Activated CD4-positive, alpha-beta memory T cell treated with anti-CD3 and anti-CD28 coated beads for 36 hours (primary cell): ENCODE measurements around the gene ZFX. TPM values are rescaled to one million over a fixed set of nuclear protein-coding genes. Genes with fewer than 3 reads are reported as not detected.

Source experiments
- CTCF ChIA-PET: fragments of 350-600 bp; sonication (Branson Sonifier 250); formaldehyde crosslinking; loops from one replicate; lab custom pipeline; 2021; ENCODE audit warnings: antibody characterized with exemption, inconsistent platforms; lab: Charles Lee
- POLR2A ChIA-PET: fragments of 350-600 bp; sonication (Branson Sonifier 250); formaldehyde crosslinking; loops from one replicate; lab custom pipeline; 2021; ENCODE audit warnings: antibody characterized with exemption; lab: Charles Lee
- DNase-seq: peaks from one replicate; pipeline ENCODE4 v3.0.0-alpha.2; 2020
- H3K27ac Mint-ChIP-seq: one replicate; pipeline ENCODE4 v1.8.0; 2021; ENCODE audit warnings: mixed read lengths
- H3K27me3 Mint-ChIP-seq: one replicate; pipeline ENCODE4 v1.8.0; 2021; ENCODE audit warnings: mixed read lengths
- H3K36me3 Mint-ChIP-seq: one replicate; pipeline ENCODE4 v1.8.0; 2021; ENCODE audit warnings: mixed read lengths
- H3K4me1 Mint-ChIP-seq: one replicate; pipeline ENCODE4 v1.8.0; 2021; ENCODE audit warnings: low read depth, mixed read lengths
- H3K4me3 Mint-ChIP-seq: one replicate; pipeline ENCODE4 v1.8.0; 2021; ENCODE audit warnings: mild to moderate bottlenecking, mixed read lengths
- H3K9me3 Mint-ChIP-seq: one replicate; pipeline ENCODE4 v1.8.0; 2021; ENCODE audit warnings: mixed read lengths
- intact Hi-C: fragments of 100-400 bp; cut with micrococcal nuclease; formaldehyde crosslinking; loops from one replicate; pipeline ENCODE4 v1.15.1; 2023
- total RNA-seq, 2 experiments: library from RNA; stranded (reverse); gene quantifications; one replicate each; pipeline ENCODE4 v1.2.3, GENCODE V29; 2021

The ZFX gene
- total RNA-seq, 2 experiments from 2014 or later = 31.1 to 35.5 TPM

GRCh38 chrX:24229400-24229879, 79.9 kb downstream of the ZFX start:
- intact Hi-C loops = no loop called here
- ChIA-PET POLR2A (no interaction called here), CTCF (no interaction called here)
- no peak overlapping the region for H3K4me3 Mint-ChIP-seq
- H3K4me1 Mint-ChIP-seq = peaks cover 6% of the 10 kb centered on the region
- no peak for DNase-seq
- no peaks in the 10 kb centered on the region for H3K36me3 Mint-ChIP-seq
- H3K27ac Mint-ChIP-seq = no peak overlapping the region
- no peaks in the 10 kb centered on the region for H3K27me3 Mint-ChIP-seq
- peaks cover 4% of the 10 kb centered on the region for H3K9me3 Mint-ChIP-seq

DNA sequence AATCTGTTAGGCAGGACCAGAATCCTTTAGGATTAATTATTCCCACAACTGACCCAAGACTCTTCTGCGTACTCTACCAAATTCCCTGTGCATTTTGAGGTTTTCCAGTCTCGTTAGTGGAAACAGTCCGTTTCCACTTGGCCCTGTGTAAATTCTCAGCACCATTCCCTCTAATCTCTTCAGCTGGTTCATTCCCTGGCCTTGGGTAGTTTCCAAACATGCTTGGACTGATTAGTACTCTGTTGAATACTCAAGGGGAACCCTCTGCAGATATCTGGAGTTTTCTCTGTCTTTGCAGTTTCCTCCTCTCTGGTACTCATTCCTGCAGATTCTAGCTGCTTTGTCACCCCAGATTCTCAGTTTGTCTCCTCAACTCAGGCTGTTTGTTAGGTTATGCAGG, 80.4 kb downstream of the ZFX start:
- Mint-ChIP-seq H3K4me1 (peaks cover 6% of the 10 kb centered on the region), H3K9me3 (peaks cover 4% of the 10 kb centered on the region), H3K36me3 (no peaks in the 10 kb centered on the region), H3K4me3 (no peak overlapping the region), H3K27me3 (no peaks in the 10 kb centered on the region), H3K27ac (no peak overlapping the region)
- DNase-seq = no peak
- intact Hi-C loops = no loop called here
- ChIA-PET POLR2A (no interaction called here), CTCF (no interaction called here)

DNA sequence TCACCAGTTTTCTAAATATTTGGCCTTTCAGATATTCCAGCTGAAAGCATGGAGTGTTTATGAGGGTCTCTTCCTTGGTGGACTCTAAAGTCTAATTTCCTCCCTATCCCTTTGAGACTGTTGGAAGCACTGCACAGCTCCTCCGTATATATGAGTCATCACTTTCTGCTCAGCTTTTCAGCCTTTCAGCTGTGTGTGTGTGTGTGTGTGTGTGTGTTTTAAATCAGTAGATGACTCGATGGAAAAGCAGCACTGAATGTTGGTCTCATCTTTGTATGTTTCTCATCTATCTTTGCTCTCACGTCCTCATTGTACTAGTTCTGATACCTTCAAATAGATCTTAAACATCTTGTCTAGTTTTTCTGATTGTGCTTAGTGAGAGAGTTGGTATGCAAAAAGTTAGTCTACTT, 81.6 kb downstream of the ZFX start:
- Mint-ChIP-seq H3K4me3 (no peak overlapping the region), H3K27me3 (no peaks in the 10 kb centered on the region), H3K27ac (no peak overlapping the region), H3K36me3 (no peaks in the 10 kb centered on the region), H3K4me1 (peaks cover 8% of the 10 kb centered on the region), H3K9me3 (no peaks in the 10 kb centered on the region)
- ChIA-PET POLR2A (no interaction called here), CTCF (no interaction called here)
- intact Hi-C loops = no loop called here
- DNase-seq = no peak

GRCh38 chrX:24231641-24232179, 82.2 kb downstream of the ZFX start:
- Mint-ChIP-seq H3K4me3 (no peak overlapping the region), H3K27me3 (no peaks in the 10 kb centered on the region), H3K4me1 (peaks cover 8% of the 10 kb centered on the region), H3K9me3 (no peaks in the 10 kb centered on the region), H3K27ac (no peak overlapping the region), H3K36me3 (no peaks in the 10 kb centered on the region)
- DNase-seq = no peak
- intact Hi-C loops = no loop called here
- ChIA-PET POLR2A (no interaction called here), CTCF (interaction anchor here (0.6 kb wide), 1 partner anchor 543 kb away, joined by 4 read pairs; no protein-coding TSS in a partner anchor)

- Mint-ChIP-seq H3K36me3 (no peaks in the 10 kb centered on the region), H3K4me1 (peaks cover 8% of the 10 kb centered on the region), H3K27me3 (no peaks in the 10 kb centered on the region), H3K4me3 (no peak overlapping the region), H3K9me3 (no peaks in the 10 kb centered on the region), H3K27ac (no peak overlapping the region)
- no peak for DNase-seq
- ChIA-PET POLR2A (no interaction called here), CTCF (no interaction called here)
- intact Hi-C loops = no loop called here
Observed at GRCh38 chrX:24232796-24233195, 83.3 kb downstream of the ZFX start.

DNA sequence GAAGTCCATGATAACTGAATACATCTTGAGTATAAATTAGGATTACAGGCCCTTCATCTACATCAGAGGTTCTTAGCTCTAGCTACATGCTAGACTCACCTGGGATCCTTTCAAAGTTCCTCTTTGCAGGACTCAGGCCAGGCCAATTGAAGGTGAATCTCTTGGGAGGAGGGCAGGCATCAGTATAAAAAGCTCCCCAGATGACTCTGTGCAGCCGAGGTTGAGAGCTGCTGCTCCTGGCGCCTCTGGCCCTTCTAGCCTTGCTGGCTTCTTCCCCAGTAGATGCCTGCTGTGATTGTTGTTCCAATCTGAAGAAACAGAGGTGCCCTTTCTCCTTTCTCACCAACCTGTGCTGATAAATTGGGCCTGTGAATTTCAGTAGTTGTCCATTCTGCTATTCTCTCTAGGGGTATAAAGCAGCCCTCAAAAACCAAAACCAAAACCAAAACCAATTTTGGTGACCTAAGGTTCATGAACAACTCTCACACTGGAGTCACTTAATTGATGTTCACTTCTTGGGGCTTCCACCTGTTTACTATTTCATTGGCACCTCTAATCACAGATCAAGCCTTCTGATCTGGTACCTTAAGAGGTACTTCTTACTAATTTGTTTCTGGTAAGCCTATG, 85.7 kb downstream of the ZFX start:
- Mint-ChIP-seq H3K36me3 (no peaks in the 10 kb centered on the region), H3K27ac (no peak overlapping the region), H3K4me1 (peaks cover 8% of the 10 kb centered on the region), H3K4me3 (no peak overlapping the region), H3K9me3 (no peaks in the 10 kb centered on the region), H3K27me3 (no peaks in the 10 kb centered on the region)
- ChIA-PET CTCF (no interaction called here), POLR2A (no interaction called here)
- intact Hi-C loops = no loop called here
- no peak for DNase-seq

DNA sequence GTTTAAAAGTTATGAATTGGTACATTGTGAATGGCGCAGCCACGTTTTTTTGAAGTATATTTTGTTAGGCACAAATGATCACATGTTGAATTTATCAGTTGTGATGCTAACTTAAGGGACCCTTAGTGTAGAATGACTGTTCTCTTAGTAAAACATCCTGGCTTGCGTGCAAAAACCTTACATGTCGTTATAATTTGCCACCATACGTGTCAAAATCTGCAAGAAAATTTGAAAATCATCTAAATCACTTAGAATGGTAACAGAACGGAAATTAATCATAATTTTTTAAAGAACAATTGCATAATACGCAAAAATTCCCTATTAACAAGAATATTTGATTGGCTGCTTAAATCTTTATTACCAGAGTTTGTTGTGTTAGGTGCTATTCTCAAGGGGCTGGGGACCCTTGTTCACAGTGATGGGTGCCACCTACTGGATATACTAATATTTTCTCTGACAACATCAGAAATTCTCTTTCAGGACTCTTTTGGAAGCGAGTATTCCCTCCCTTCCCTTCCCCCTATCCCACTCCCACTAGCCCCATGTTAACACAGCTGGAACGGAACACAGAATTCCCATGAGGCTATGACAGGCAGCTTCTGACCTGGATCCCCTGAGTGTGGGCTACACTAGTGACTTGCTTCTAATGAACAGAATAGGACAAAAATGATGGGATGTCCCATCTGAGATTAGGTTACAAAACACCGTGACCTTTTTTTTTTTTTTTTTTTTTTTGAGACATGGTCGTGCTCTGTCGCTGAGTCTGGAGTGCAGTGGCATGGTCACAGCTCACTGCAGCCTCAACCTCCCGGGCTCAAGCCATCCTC, 92.5 kb downstream of the ZFX start:
- H3K4me3 Mint-ChIP-seq = no peak overlapping the region
- H3K9me3 Mint-ChIP-seq = no peaks in the 10 kb centered on the region
- H3K27me3 Mint-ChIP-seq = no peaks in the 10 kb centered on the region
- POLR2A ChIA-PET = no interaction called here
- CTCF ChIA-PET = interaction anchor here (0.7 to 1.6 kb wide), 4 partner anchors 10 to 165 kb away, joined by 3 to 8 read pairs (median 4); no protein-coding TSS in a partner anchor
- H3K36me3 Mint-ChIP-seq = no peaks in the 10 kb centered on the region
- peaks cover 11% of the 10 kb centered on the region for H3K4me1 Mint-ChIP-seq
- DNase-seq = no peak
- H3K27ac Mint-ChIP-seq = no peak overlapping the region
- intact Hi-C loops = loop anchor here (1.0 to 5.0 kb wide), 5 partner anchors 40 to 335 kb away; partner anchors contain the start of genes APOO and CXorf58

DNA sequence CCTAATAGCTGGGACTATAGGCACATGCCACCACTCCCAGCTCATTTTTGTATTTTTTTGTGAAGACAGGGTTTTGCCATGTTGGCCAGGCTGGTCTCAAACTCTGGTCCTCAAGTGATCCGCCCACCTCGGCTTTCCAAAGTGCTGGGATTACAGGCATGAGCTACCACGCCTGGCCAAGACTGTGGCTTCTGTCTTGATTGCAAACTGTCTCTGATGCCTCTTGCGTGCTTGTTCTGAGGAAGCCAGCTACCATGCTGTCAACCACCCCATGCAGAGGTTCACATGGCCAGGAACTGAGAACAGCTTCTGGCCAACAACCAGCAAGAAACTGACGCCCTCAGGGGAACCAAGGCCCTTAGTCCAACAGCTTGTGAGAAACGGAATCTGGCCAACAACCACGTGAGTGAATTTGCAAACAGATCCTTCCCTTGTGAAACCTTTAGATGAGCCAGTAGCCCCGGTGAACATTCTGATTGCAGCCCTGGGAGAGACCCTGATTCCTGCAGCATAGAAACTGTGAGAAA, 93.2 kb downstream of the ZFX start:
- Mint-ChIP-seq H3K4me1 (peaks cover 11% of the 10 kb centered on the region), H3K27ac (no peak overlapping the region), H3K27me3 (no peaks in the 10 kb centered on the region), H3K9me3 (no peaks in the 10 kb centered on the region), H3K36me3 (no peaks in the 10 kb centered on the region), H3K4me3 (no peak overlapping the region)
- ChIA-PET POLR2A (no interaction called here), CTCF (interaction anchor here (1.1 to 1.6 kb wide), 3 partner anchors 9 to 161 kb away, joined by 3 to 8 read pairs (median 4); no protein-coding TSS in a partner anchor)
- no peak for DNase-seq
- intact Hi-C loops = loop anchor here (1.0 to 5.0 kb wide), 5 partner anchors 40 to 335 kb away; partner anchors contain the start of genes APOO and CXorf58

GRCh38 chrX:24243188-24243587, 93.7 kb downstream of the ZFX start:
- Mint-ChIP-seq H3K27ac (no peak overlapping the region), H3K4me1 (peaks cover 11% of the 10 kb centered on the region), H3K36me3 (no peaks in the 10 kb centered on the region), H3K27me3 (no peaks in the 10 kb centered on the region), H3K4me3 (no peak overlapping the region), H3K9me3 (no peaks in the 10 kb centered on the region)
- ChIA-PET CTCF (interaction anchor here (1.1 to 1.6 kb wide), 3 partner anchors 8 to 161 kb away, joined by 3 to 8 read pairs (median 4); no protein-coding TSS in a partner anchor), POLR2A (no interaction called here)
- intact Hi-C loops = loop anchor here (2.0 to 5.0 kb wide), 4 partner anchors 41 to 336 kb away; partner anchors contain the start of genes APOO and CXorf58
- no peak for DNase-seq

- DNase-seq = no peak
- H3K27ac Mint-ChIP-seq = no peak overlapping the region
- no peaks in the 10 kb centered on the region for H3K9me3 Mint-ChIP-seq
- H3K4me3 Mint-ChIP-seq = no peak overlapping the region
- intact Hi-C loops = loop anchor here (2.0 to 5.0 kb wide), 4 partner anchors 41 to 336 kb away; partner anchors contain the start of genes APOO and CXorf58
- H3K4me1 Mint-ChIP-seq = peaks cover 11% of the 10 kb centered on the region
- H3K27me3 Mint-ChIP-seq = no peaks in the 10 kb centered on the region
- no peaks in the 10 kb centered on the region for H3K36me3 Mint-ChIP-seq
- CTCF ChIA-PET = interaction anchor here (0.6 kb wide), 1 partner anchor 100 kb away, joined by 4 read pairs; no protein-coding TSS in a partner anchor
- POLR2A ChIA-PET = no interaction called here
Observed at GRCh38 chrX:24243692-24244091, 94.2 kb downstream of the ZFX start.

- Mint-ChIP-seq H3K4me1 (peaks cover 11% of the 10 kb centered on the region), H3K9me3 (no peaks in the 10 kb centered on the region), H3K27me3 (peaks cover 2% of the 10 kb centered on the region), H3K4me3 (no peak overlapping the region), H3K27ac (no peak overlapping the region), H3K36me3 (no peaks in the 10 kb centered on the region)
- ChIA-PET CTCF (no interaction called here), POLR2A (no interaction called here)
- no peak for DNase-seq
- intact Hi-C loops = no loop called here
Observed at GRCh38 chrX:24245202-24245601, 95.7 kb downstream of the ZFX start.

DNA sequence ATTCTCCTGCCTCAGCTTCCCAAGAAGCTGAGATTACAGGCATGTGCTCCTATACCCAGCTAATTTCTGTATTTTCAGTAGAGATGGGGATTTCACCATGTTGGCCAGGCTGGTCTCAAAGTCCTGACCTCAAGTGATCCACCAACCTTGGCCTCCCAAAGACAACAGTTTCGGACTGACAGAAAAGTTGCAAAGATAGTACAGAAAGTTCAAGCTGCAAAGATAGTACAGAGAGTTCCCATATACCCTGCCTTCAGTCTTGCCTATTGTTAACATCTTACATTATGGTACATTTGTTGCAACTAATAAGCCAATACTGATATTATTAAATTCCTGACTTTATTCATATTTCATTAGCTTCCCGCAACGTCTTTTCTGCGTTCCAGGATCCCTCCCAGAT, 98.5 kb downstream of the ZFX start:
- ChIA-PET POLR2A (no interaction called here), CTCF (no interaction called here)
- Mint-ChIP-seq H3K27me3 (peaks cover 2% of the 10 kb centered on the region), H3K4me3 (no peak overlapping the region), H3K27ac (no peak overlapping the region), H3K9me3 (no peaks in the 10 kb centered on the region), H3K4me1 (peaks cover 11% of the 10 kb centered on the region), H3K36me3 (no peaks in the 10 kb centered on the region)
- intact Hi-C loops = no loop called here
- no peak for DNase-seq
